ENCODE data around the gene CAST. TPM values are rescaled to one million over a fixed set of nuclear protein-coding genes. Genes with fewer than 3 reads are reported as not detected.

CAST gene
- polyA plus RNA-seq, 4 donors: 96.7 to 228 (median 143) TPM

GRCh38 chr5:96776621-96777020, 114.4 kb downstream of the CAST start:
- 69 to 87% (median 85%) methylated on average over 2 of the region's 2 CpGs for WGBS, 3 donors
- Histone ChIP-seq H3K9me3 (ENCODE audit: control insufficient read depth in 2 of 2, insufficient read depth in 1 of 2, low read depth in 1 of 2, low read length in 1 of 2) (no peaks in the 10 kb centered on the region), H3K36me3 (ENCODE audit: control insufficient read depth in 3 of 3, insufficient read depth in 2 of 3, low read depth in 1 of 3, low read length in 3 of 3) (peaks cover 12 to 31% (median 16%) of the 10 kb centered on the region in 3 donors), H3K27me3 (ENCODE audit: control insufficient read depth in 3 of 3, insufficient read depth in 3 of 3, low read length in 3 of 3) (no peaks in the 10 kb centered on the region), H3K4me1 (ENCODE audit: control insufficient read depth in 3 of 3, insufficient read depth in 2 of 3, low read depth in 1 of 3, low read length in 2 of 3) (peaks cover 2 to 18% (median 3%) of the 10 kb centered on the region in 3 donors), H3K27ac (ENCODE audit: low read depth in 1 of 3, low read length in 2 of 3) (no peak overlapping the region), H3K4me3 (ENCODE audit: low read depth in 1 of 3, low read length in 3 of 3) (no peak overlapping the region)
- FAIRE-seq (no peak), DNase-seq (no peak)

GRCh38 chr5:96778409-96778808, 116.2 kb downstream of the CAST start:
- FAIRE-seq (no peak), DNase-seq (no peak)
- Histone ChIP-seq H3K9me3 (ENCODE audit: control insufficient read depth in 2 of 2, insufficient read depth in 1 of 2, low read depth in 1 of 2, low read length in 1 of 2) (no peaks in the 10 kb centered on the region), H3K4me1 (ENCODE audit: control insufficient read depth in 3 of 3, insufficient read depth in 2 of 3, low read depth in 1 of 3, low read length in 2 of 3) (peaks cover 2 to 25% (median 3%) of the 10 kb centered on the region in 3 donors), H3K27me3 (ENCODE audit: control insufficient read depth in 3 of 3, insufficient read depth in 3 of 3, low read length in 3 of 3) (no peaks in the 10 kb centered on the region), H3K36me3 (ENCODE audit: control insufficient read depth in 3 of 3, insufficient read depth in 2 of 3, low read depth in 1 of 3, low read length in 3 of 3) (peaks cover 12 to 26% (median 25%) of the 10 kb centered on the region in 3 donors), H3K4me3 (ENCODE audit: low read depth in 1 of 3, low read length in 3 of 3) (no peak overlapping the region), H3K27ac (ENCODE audit: low read depth in 1 of 3, low read length in 2 of 3) (no peak overlapping the region)
- WGBS, 3 donors: 93 to 100% (median 94%) methylated on average over 1 of the region's 1 CpG

GRCh38 chr5:96780626-96781025, 118.5 kb downstream of the CAST start:
- no peaks in the 10 kb centered on the region for H3K9me3 ChIP-seq (ENCODE audit: control insufficient read depth in 2 of 2, insufficient read depth in 1 of 2, low read depth in 1 of 2, low read length in 1 of 2)
- H3K27me3 ChIP-seq (ENCODE audit: control insufficient read depth in 3 of 3, insufficient read depth in 3 of 3, low read length in 3 of 3): no peaks in the 10 kb centered on the region
- peaks cover 2 to 25% (median 3%) of the 10 kb centered on the region in 3 donors for H3K4me1 ChIP-seq (ENCODE audit: control insufficient read depth in 3 of 3, insufficient read depth in 2 of 3, low read depth in 1 of 3, low read length in 2 of 3)
- H3K27ac ChIP-seq (ENCODE audit: low read depth in 1 of 3, low read length in 2 of 3): peak overlapping the region; percentile 27 to 65 (median 53)
- DNase-seq (no peak), FAIRE-seq (no peak)
- peaks cover 13 to 30% (median 21%) of the 10 kb centered on the region in 3 donors for H3K36me3 ChIP-seq (ENCODE audit: control insufficient read depth in 3 of 3, insufficient read depth in 2 of 3, low read depth in 1 of 3, low read length in 3 of 3)
- no peak overlapping the region for H3K4me3 ChIP-seq (ENCODE audit: low read depth in 1 of 3, low read length in 3 of 3)

- FAIRE-seq (peak; percentile 67), DNase-seq (peak; percentile 67 to 70)
- WGBS, 3 donors: 12 to 58% (median 31%) methylated on average over 4 of the region's 4 CpGs
- Histone ChIP-seq H3K9me3 (ENCODE audit: control insufficient read depth in 2 of 2, insufficient read depth in 1 of 2, low read depth in 1 of 2, low read length in 1 of 2) (no peaks in the 10 kb centered on the region), H3K27ac (ENCODE audit: low read depth in 1 of 3, low read length in 2 of 3) (peak overlapping the region in 2 of 3 donors; percentile 27 to 69), H3K36me3 (ENCODE audit: control insufficient read depth in 3 of 3, insufficient read depth in 2 of 3, low read depth in 1 of 3, low read length in 3 of 3) (peaks cover 8 to 27% (median 21%) of the 10 kb centered on the region in 3 donors), H3K4me1 (ENCODE audit: control insufficient read depth in 3 of 3, insufficient read depth in 2 of 3, low read depth in 1 of 3, low read length in 2 of 3) (peaks cover 2 to 25% (median 3%) of the 10 kb centered on the region in 3 donors), H3K27me3 (ENCODE audit: control insufficient read depth in 3 of 3, insufficient read depth in 3 of 3, low read length in 3 of 3) (no peaks in the 10 kb centered on the region), H3K4me3 (ENCODE audit: low read depth in 1 of 3, low read length in 3 of 3) (no peak overlapping the region)
These were observed 119.1 kb downstream of the CAST start for GRCh38 chr5:96781031-96781971.

GRCh38 chr5:96783326-96783725, 121.2 kb downstream of the CAST start:
- DNase-seq: no peak

GRCh38 chr5:96785326-96786109, 123.3 kb downstream of the CAST start:
- Histone ChIP-seq H3K9me3 (ENCODE audit: control insufficient read depth in 2 of 2, insufficient read depth in 1 of 2, low read depth in 1 of 2, low read length in 1 of 2) (no peaks in the 10 kb centered on the region), H3K27me3 (ENCODE audit: control insufficient read depth in 3 of 3, insufficient read depth in 3 of 3, low read length in 3 of 3) (no peaks in the 10 kb centered on the region), H3K36me3 (ENCODE audit: control insufficient read depth in 3 of 3, insufficient read depth in 2 of 3, low read depth in 1 of 3, low read length in 3 of 3) (peaks cover 2 to 36% (median 12%) of the 10 kb centered on the region in 3 donors), H3K4me3 (ENCODE audit: low read depth in 1 of 3, low read length in 3 of 3) (no peak overlapping the region), H3K4me1 (ENCODE audit: control insufficient read depth in 3 of 3, insufficient read depth in 2 of 3, low read depth in 1 of 3, low read length in 2 of 3) (peaks cover 1 to 16% (median 2%) of the 10 kb centered on the region in 3 donors), H3K27ac (ENCODE audit: low read depth in 1 of 3, low read length in 2 of 3) (no peak overlapping the region)
- FAIRE-seq (no peak), DNase-seq (no peak)
- 85 to 87% (median 87%) methylated on average over 14 of the region's 14 CpGs for WGBS, 3 donors

More at GRCh38 chr5:96783326-96783725, 121.2 kb downstream of the CAST start:
- H3K27me3 ChIP-seq (ENCODE audit: control insufficient read depth in 3 of 3, insufficient read depth in 3 of 3, low read length in 3 of 3): no peaks in the 10 kb centered on the region
- peaks cover 12 to 30% (median 15%) of the 10 kb centered on the region in 3 donors for H3K36me3 ChIP-seq (ENCODE audit: control insufficient read depth in 3 of 3, insufficient read depth in 2 of 3, low read depth in 1 of 3, low read length in 3 of 3)
- H3K4me1 ChIP-seq (ENCODE audit: control insufficient read depth in 3 of 3, insufficient read depth in 2 of 3, low read depth in 1 of 3, low read length in 2 of 3): peaks cover 2 to 25% (median 3%) of the 10 kb centered on the region in 3 donors
- H3K27ac ChIP-seq (ENCODE audit: low read depth in 1 of 3, low read length in 2 of 3): no peak overlapping the region
- no peak overlapping the region for H3K4me3 ChIP-seq (ENCODE audit: low read depth in 1 of 3, low read length in 3 of 3)
- WGBS, 3 donors: 75 to 86% (median 79%) methylated on average over 2 of the region's 2 CpGs
- no peaks in the 10 kb centered on the region for H3K9me3 ChIP-seq (ENCODE audit: control insufficient read depth in 2 of 2, insufficient read depth in 1 of 2, low read depth in 1 of 2, low read length in 1 of 2)
- FAIRE-seq: no peak

- no peaks in the 10 kb centered on the region for H3K27me3 ChIP-seq (ENCODE audit: control insufficient read depth in 3 of 3, insufficient read depth in 3 of 3, low read length in 3 of 3)
- H3K4me1 ChIP-seq (ENCODE audit: control insufficient read depth in 3 of 3, insufficient read depth in 2 of 3, low read depth in 1 of 3, low read length in 2 of 3): peaks cover 0 to 13% (median 3%) of the 10 kb centered on the region in 3 donors
- H3K9me3 ChIP-seq (ENCODE audit: control insufficient read depth in 2 of 2, insufficient read depth in 1 of 2, low read depth in 1 of 2, low read length in 1 of 2): no peaks in the 10 kb centered on the region
- FAIRE-seq (no peak), DNase-seq (no peak)
- no peak overlapping the region for H3K4me3 ChIP-seq (ENCODE audit: low read depth in 1 of 3, low read length in 3 of 3)
- H3K36me3 ChIP-seq (ENCODE audit: control insufficient read depth in 3 of 3, insufficient read depth in 2 of 3, low read depth in 1 of 3, low read length in 3 of 3): peaks cover 4 to 30% (median 16%) of the 10 kb centered on the region in 3 donors
- no peak overlapping the region for H3K27ac ChIP-seq (ENCODE audit: low read depth in 1 of 3, low read length in 2 of 3)
- WGBS, 3 donors: 86 to 87% (median 87%) methylated on average over 5 of the region's 5 CpGs
These were observed 126.1 kb downstream of the CAST start for GRCh38 chr5:96788112-96788749.

GRCh38 chr5:96789794-96790330, 127.7 kb downstream of the CAST start:
- Histone ChIP-seq H3K4me1 (ENCODE audit: control insufficient read depth in 3 of 3, insufficient read depth in 2 of 3, low read depth in 1 of 3, low read length in 2 of 3) (peaks cover 0 to 13% (median 3%) of the 10 kb centered on the region in 3 donors), H3K36me3 (ENCODE audit: control insufficient read depth in 3 of 3, insufficient read depth in 2 of 3, low read depth in 1 of 3, low read length in 3 of 3) (peaks cover 6 to 33% (median 21%) of the 10 kb centered on the region in 3 donors), H3K4me3 (ENCODE audit: low read depth in 1 of 3, low read length in 3 of 3) (no peak overlapping the region), H3K27ac (ENCODE audit: low read depth in 1 of 3, low read length in 2 of 3) (peak overlapping the region in 1 of 3 donors; percentile 32), H3K27me3 (ENCODE audit: control insufficient read depth in 3 of 3, insufficient read depth in 3 of 3, low read length in 3 of 3) (no peaks in the 10 kb centered on the region), H3K9me3 (ENCODE audit: control insufficient read depth in 2 of 2, insufficient read depth in 1 of 2, low read depth in 1 of 2, low read length in 1 of 2) (no peaks in the 10 kb centered on the region)
- DNase-seq (no peak), FAIRE-seq (no peak)

All from small intestine (tissue), 7 donors.